HG02852 (cell line): Measurements from ENCODE around the gene SMARCD3.

Experiments
- ATAC-seq: cut with Tn5 transposase; IDR thresholded peaks from one replicate; pipeline ENCODE4 v1.9.1; 2021; ENCODE audit warnings: mild to moderate bottlenecking, moderate library complexity; ENCODE audit not compliant: unreplicated experiment

The SMARCD3 gene

GRCh38 chr7:151193203-151193978 lies 55.1 kb downstream of the SMARCD3 start:
- no peak for ATAC-seq

GRCh38 chr7:151192002-151192539 lies 56.4 kb downstream of the SMARCD3 start:
- no peak for ATAC-seq

- ATAC-seq: no peak
Measured at GRCh38 chr7:151191544-151191943, 57.0 kb downstream of the SMARCD3 start.

GRCh38 chr7:151189038-151189437 lies 59.5 kb downstream of the SMARCD3 start:
- no peak for ATAC-seq
